BLaER1 (cell line): Measurements from ENCODE around the gene CATSPERD.
A peak's percentile ranks its signal among the peaks of the same experiment; 100 is the strongest.

ENCODE experiments used
- H3K27ac ChIP-seq: shearing (Covaris generic); formaldehyde crosslinking; 2 replicates; pipeline ENCODE4 v1.8.1; 2022
- H3K27me3 ChIP-seq: shearing (Covaris generic); formaldehyde crosslinking; 2 replicates; pipeline ENCODE4 v1.8.1; 2022
- H3K36me3 ChIP-seq: shearing (Covaris generic); formaldehyde crosslinking; 2 replicates; pipeline ENCODE4 v1.8.1; 2022
- H3K4me1 ChIP-seq: shearing (Covaris generic); formaldehyde crosslinking; 2 replicates; pipeline ENCODE4 v1.8.1; 2022
- H3K4me2 ChIP-seq: shearing (Covaris generic); formaldehyde crosslinking; 2 replicates; pipeline ENCODE4 v1.8.1; 2022
- H3K4me3 ChIP-seq: shearing (Covaris generic); formaldehyde crosslinking; 2 replicates; pipeline ENCODE4 v1.8.1; 2022
- H3K9ac ChIP-seq: shearing (Covaris generic); formaldehyde crosslinking; 2 replicates; pipeline ENCODE4 v1.8.1; 2022
- H3K9me3 ChIP-seq: shearing (Covaris generic); formaldehyde crosslinking; 2 replicates; pipeline ENCODE4 v1.8.1; 2022
- H4K20me1 ChIP-seq: shearing (Covaris generic); formaldehyde crosslinking; 2 replicates; pipeline ENCODE4 v1.8.1; 2022
- Cebpa-rat ChIP-seq: shearing (Covaris generic); IDR thresholded peaks from 2 replicates; pipeline ENCODE4 v1.8.1; 2022

CATSPERD gene

GRCh38 chr19:5784581-5785147 lies 64.2 kb downstream of the CATSPERD start, which contains the start of gene PRR22:
TSS of gene PRR22 (minus strand) at chr19:5784746. CDS start at chr19:5784660, 86 bp downstream.
- Histone ChIP-seq H3K4me2 (no peak within 1 kb of the TSS), H3K4me1 (peaks cover under 1% of the 10 kb centered on the region; the same call in 1 of the 2 replicates), H3K27ac (no peak within 1 kb of the TSS), H3K4me3 (no peak within 1 kb of the TSS), H3K36me3 (peaks cover 78% of the 10 kb centered on the region), H4K20me1 (peaks cover 24% of the 10 kb centered on the region), H3K9me3 (no peaks in the 10 kb centered on the region), H3K27me3 (no peaks in the 10 kb centered on the region), H3K9ac (no peak within 1 kb of the TSS)
- TF ChIP-seq Cebpa-rat, result no peak

DNA sequence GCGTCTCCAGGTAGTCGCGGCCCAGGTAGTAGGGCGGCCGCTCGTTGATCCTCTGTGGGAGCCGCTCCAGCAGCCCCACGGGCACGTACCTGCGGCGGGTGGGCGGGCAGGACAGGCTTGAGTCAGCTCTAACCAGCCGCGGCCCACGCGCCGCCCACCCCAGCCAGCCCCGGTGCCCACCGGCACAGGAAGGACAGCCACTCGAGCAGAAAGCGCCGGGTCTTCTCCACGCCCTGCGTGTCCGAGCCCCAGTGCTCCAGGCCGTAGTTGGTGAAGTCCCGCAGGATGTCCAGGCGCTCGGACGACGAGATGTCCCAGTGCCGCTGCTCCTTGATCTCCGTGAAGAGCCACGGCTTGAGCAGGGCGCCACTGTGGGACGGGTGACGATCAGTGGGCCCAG lies 65.0 kb downstream of the CATSPERD start:
- Histone ChIP-seq H3K27me3 (no peaks in the 10 kb centered on the region), H3K4me3 (no peak overlapping the region), H3K4me1 (peaks cover 8% of the 10 kb centered on the region), H3K4me2 (no peak overlapping the region), H3K9ac (no peak overlapping the region), H3K27ac (no peak overlapping the region), H3K36me3 (peaks cover 85% of the 10 kb centered on the region), H3K9me3 (no peaks in the 10 kb centered on the region), H4K20me1 (peaks cover 32% of the 10 kb centered on the region)
- TF ChIP-seq Cebpa-rat, result no peak

- H3K4me3 ChIP-seq, result no peak overlapping the region
- no peaks in the 10 kb centered on the region for H3K27me3 ChIP-seq
- peaks cover 32% of the 10 kb centered on the region for H4K20me1 ChIP-seq
- no peak for TF ChIP-seq Cebpa-rat
- H3K4me2 ChIP-seq, result no peak overlapping the region
- no peak overlapping the region for H3K9ac ChIP-seq
- no peak overlapping the region for H3K27ac ChIP-seq
- no peaks in the 10 kb centered on the region for H3K9me3 ChIP-seq
- H3K4me1 ChIP-seq, result peaks cover 8% of the 10 kb centered on the region
- peaks cover 84% of the 10 kb centered on the region for H3K36me3 ChIP-seq
Observed at GRCh38 chr19:5786593-5787408, 66.4 kb downstream of the CATSPERD start.

GRCh38 chr19:5787409-5788182 lies 67.2 kb downstream of the CATSPERD start:
- Histone ChIP-seq H3K27me3 (no peaks in the 10 kb centered on the region), H3K4me3 (no peak overlapping the region), H4K20me1 (peaks cover 32% of the 10 kb centered on the region), H3K4me2 (no peak overlapping the region), H3K9ac (no peak overlapping the region), H3K27ac (no peak overlapping the region), H3K4me1 (peaks cover 8% of the 10 kb centered on the region), H3K9me3 (no peaks in the 10 kb centered on the region), H3K36me3 (peaks cover 77% of the 10 kb centered on the region)
- no peak for TF ChIP-seq Cebpa-rat

- no peak overlapping the region for H3K27ac ChIP-seq
- peaks cover 32% of the 10 kb centered on the region for H4K20me1 ChIP-seq
- peaks cover 8% of the 10 kb centered on the region for H3K4me1 ChIP-seq
- no peak overlapping the region for H3K4me2 ChIP-seq
- no peaks in the 10 kb centered on the region for H3K9me3 ChIP-seq
- H3K4me3 ChIP-seq, result no peak overlapping the region
- H3K9ac ChIP-seq, result no peak overlapping the region
- H3K27me3 ChIP-seq, result no peaks in the 10 kb centered on the region
- peaks cover 69% of the 10 kb centered on the region for H3K36me3 ChIP-seq
- TF ChIP-seq Cebpa-rat, result no peak
Observed at GRCh38 chr19:5788422-5788821, 68.0 kb downstream of the CATSPERD start.

DNA sequence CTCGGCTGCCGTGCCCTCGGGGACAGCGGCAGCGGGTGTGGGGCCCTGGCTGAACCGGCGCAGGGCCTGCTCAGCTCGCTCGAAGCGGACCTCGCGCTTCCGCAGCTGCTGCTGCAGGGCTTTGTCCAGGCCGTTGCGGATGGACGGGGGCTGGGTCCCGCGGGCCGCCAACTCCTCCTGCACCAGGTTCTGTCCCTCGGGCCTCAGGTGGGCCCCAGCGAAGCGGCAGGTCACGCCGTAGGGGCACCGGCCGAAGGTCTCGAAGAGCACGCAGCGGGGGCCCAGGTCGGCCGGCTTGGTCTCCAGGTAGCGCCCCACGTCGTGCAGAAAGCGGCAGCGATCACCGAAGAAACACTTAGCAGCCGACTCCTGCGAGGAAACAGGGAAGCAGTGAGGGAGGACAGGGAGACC lies 68.9 kb downstream of the CATSPERD start:
- Histone ChIP-seq H3K36me3 (peaks cover 60% of the 10 kb centered on the region), H3K9me3 (no peaks in the 10 kb centered on the region), H3K27ac (no peak overlapping the region), H3K4me1 (peaks cover 8% of the 10 kb centered on the region), H3K4me3 (no peak overlapping the region), H3K9ac (peak overlapping the region; percentile 98; the same call in 1 of the 2 replicates), H3K4me2 (no peak overlapping the region), H4K20me1 (peaks cover 32% of the 10 kb centered on the region), H3K27me3 (no peaks in the 10 kb centered on the region)
- no peak for TF ChIP-seq Cebpa-rat

DNA sequence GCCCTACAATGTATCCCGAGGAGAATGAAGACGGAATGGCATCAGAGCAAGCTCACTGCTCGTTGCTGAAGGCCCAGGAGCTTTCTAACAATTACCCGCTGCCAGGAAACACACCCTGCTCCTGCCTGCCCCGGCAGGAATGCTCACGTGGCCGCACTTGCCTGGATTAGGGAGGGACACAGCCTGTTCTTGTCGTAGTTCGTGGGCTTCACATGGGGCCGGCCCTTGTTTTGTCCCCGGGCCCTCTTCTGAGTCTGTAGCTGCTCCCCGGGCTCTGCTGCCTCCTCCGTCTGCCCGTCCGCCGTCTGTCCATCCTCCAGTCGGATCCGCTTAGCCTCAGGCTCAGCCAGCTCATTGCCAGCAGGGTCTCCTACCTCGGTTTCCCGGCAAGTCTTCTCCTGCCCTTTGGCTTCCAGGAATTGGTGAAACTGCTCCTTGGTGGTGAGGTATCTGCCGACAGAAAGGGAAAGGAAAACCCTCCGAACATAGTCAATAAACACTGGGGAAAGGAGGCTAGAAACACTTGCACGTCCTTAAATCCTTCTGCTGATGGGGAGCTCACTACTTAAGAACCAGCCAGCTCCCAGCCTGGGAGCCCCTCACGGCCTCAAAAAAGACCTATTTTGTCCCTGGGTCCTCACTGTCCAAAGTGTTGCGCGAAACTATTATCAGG lies 69.6 kb downstream of the CATSPERD start:
- Histone ChIP-seq H3K4me2 (peak overlapping the region; percentile 93), H3K9ac (peak overlapping the region; percentile 98), H3K27me3 (no peaks in the 10 kb centered on the region), H3K27ac (peak overlapping the region; percentile 100), H3K36me3 (peaks cover 53% of the 10 kb centered on the region), H3K9me3 (no peaks in the 10 kb centered on the region), H4K20me1 (peaks cover 28% of the 10 kb centered on the region), H3K4me3 (peak overlapping the region; percentile 85), H3K4me1 (peaks cover 8% of the 10 kb centered on the region)
- no peak for TF ChIP-seq Cebpa-rat

DNA sequence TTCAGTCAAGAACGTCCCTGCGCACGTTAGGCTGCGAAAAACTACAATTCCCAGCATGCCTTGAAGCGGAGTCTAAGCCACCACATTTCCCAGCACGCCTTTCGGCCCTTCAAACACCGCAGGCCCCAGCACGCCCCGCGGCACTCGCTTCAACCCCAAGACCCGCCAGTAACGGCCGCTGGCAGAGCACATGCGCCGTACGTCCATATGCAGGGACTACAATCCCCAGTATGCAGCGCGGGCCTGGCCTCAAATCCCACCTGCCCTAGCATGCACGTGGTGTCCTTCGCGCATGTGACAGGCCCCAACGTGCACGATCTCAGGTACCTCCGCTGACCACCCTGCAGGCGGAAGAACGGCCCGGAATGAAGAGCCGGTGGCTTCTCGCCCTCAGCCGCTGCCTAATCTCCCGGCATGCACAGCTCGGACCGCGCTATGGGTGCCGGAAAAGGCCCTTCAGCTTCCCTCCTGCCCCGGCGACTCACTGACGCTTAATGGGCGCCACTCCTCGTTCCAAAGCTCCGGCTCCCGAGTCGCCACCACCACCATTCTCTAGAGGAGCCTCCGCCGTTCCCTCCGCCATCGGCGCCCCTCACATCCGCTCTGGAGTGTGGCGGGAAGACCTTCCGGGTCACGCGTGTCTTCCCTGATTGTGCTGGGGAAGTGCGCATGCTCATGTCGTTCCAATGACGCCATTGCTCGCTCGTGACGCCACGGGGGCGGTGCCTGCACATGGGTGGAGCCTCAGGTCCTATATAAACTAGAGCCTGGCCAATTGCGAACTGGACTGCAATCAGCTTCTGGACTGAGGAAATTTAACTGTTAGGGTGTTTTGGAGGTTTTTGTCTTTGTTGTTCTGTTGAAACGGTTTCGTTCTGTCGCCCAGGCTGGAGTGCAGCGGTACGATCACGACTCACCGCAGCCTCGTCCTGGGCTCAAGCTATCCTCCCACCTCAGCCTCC lies 70.4 kb downstream of the CATSPERD start, which contains the start of gene DUS3L:
Gene DUS3L (minus strand): TSS at position 605 of the 962 bp plus-strand sequence. CDS start 22 bp downstream, at position 583.
- H3K27ac ChIP-seq, result peak within 1 kb of the TSS; percentile 100

More for the DNA sequence above, 70.4 kb downstream of the CATSPERD start, which contains the start of gene DUS3L:
- Histone ChIP-seq H3K4me3 (peak within 1 kb of the TSS; percentile 85), H3K4me1 (peaks cover 8% of the 10 kb centered on the region), H4K20me1 (peaks cover 20% of the 10 kb centered on the region), H3K4me2 (peak within 1 kb of the TSS; percentile 93), H3K27me3 (no peaks in the 10 kb centered on the region), H3K36me3 (peaks cover 45% of the 10 kb centered on the region), H3K9me3 (no peaks in the 10 kb centered on the region), H3K9ac (peak within 1 kb of the TSS; percentile 98)
- TF ChIP-seq Cebpa-rat, result no peak
